MM.1S (cell line): ENCODE measurements around the gene BACE2.

ENCODE experiments used
- EZH2 ChIP-seq: fragments of 300-600 bp; sonication (generic); optimal IDR thresholded peaks from 2 replicates; pipeline ENCODE3; 2017; ENCODE audit warnings: low read depth, mild to moderate bottlenecking, antibody characterized with exemption, low read length, mixed read lengths
- TF ChIP-seq, protein P1 (sequence below): fragments of 300-600 bp; sonication (generic); IDR thresholded peaks from 2 replicates; pipeline ENCODE4 v1.5.1; 2016; ENCODE audit warnings: antibody characterized with exemption, low read length, mixed read lengths

DNA sequence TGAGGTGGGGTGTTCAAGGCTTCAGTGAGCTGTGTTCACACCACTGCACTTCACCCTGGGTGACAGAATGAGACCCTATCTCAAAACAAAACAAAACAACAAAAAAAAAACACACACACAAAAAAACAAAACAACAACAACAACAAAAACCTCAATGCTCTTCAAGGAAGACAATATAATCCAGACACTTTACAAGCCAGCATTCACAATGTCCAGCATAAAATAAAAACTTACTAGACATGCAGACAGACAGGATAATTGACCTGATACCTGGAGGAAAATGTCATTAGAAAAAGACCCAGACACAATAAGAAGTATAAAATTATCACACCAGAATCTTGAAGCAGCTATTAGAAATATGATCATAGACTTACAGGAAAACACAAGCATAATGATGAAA is 39.0 kb upstream of the BACE2 start:
- TF ChIP-seq, protein P1, sequence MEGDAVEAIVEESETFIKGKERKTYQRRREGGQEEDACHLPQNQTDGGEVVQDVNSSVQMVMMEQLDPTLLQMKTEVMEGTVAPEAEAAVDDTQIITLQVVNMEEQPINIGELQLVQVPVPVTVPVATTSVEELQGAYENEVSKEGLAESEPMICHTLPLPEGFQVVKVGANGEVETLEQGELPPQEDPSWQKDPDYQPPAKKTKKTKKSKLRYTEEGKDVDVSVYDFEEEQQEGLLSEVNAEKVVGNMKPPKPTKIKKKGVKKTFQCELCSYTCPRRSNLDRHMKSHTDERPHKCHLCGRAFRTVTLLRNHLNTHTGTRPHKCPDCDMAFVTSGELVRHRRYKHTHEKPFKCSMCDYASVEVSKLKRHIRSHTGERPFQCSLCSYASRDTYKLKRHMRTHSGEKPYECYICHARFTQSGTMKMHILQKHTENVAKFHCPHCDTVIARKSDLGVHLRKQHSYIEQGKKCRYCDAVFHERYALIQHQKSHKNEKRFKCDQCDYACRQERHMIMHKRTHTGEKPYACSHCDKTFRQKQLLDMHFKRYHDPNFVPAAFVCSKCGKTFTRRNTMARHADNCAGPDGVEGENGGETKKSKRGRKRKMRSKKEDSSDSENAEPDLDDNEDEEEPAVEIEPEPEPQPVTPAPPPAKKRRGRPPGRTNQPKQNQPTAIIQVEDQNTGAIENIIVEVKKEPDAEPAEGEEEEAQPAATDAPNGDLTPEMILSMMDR = no peak
- no peak for TF ChIP-seq EZH2
